ENCODE measurements around the gene PEX3. TPM values are rescaled to one million over a fixed set of nuclear protein-coding genes. Genes with fewer than 3 reads are reported as not detected.

Gene PEX3
- total RNA-seq, 1 donor, result 19.2 TPM

DNA sequence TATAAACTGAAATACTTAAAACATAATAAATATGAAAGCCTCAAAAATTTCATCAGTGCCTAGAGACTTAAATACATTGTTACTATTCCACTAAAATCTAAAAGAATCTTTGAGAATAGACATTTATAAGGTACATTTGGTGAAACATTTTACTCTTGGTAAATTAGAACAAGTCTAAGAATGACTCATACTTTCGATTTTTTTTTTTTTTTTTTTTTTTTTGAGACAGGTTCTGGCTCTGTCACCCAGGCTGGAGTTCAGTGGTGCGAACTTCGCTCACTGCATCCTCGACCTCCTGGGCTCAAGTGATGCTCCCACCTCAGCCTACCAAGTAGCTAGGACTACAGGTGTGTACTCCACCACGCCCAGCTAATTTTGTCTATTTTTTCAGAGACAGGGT is 54.5 kb downstream of the PEX3 start:
- Histone ChIP-seq H2AFZ (ENCODE audit: low read length) (no peak overlapping the region), H3K27me3 (ENCODE audit: insufficient read depth, low read length) (no peaks in the 10 kb centered on the region), H3K79me2 (ENCODE audit: insufficient read depth, low read length) (peaks cover 42% of the 10 kb centered on the region), H3K27ac (ENCODE audit: low read depth, low read length) (no peak overlapping the region), H3K36me3 (ENCODE audit: insufficient read depth, low read length) (peaks cover 19% of the 10 kb centered on the region), H4K20me1 (ENCODE audit: insufficient read depth, low read length) (no peaks in the 10 kb centered on the region), H3K9me3 (ENCODE audit: low read depth, low read length) (no peaks in the 10 kb centered on the region), H3K4me1 (ENCODE audit: insufficient read depth, low read length) (peaks cover 6% of the 10 kb centered on the region), H3K4me2 (ENCODE audit: insufficient read depth, low read length) (no peak overlapping the region), H3K4me3 (ENCODE audit: insufficient read depth, low read length) (no peak overlapping the region)
- DNase-seq (ENCODE audit: insufficient read length, low spot score, missing footprints), result no peak
- no peak for TF ChIP-seq CTCF (IDR thresholded peaks at IDR 0.05; ENCODE audit: extremely low read depth, low read depth, low read length)

GRCh38 chr6:143505537-143505936 is 54.9 kb downstream of the PEX3 start:
- peaks cover 7% of the 10 kb centered on the region for H3K4me1 ChIP-seq (ENCODE audit: insufficient read depth, low read length)
- H3K27me3 ChIP-seq (ENCODE audit: insufficient read depth, low read length), result no peaks in the 10 kb centered on the region
- H3K4me2 ChIP-seq (ENCODE audit: insufficient read depth, low read length), result no peak overlapping the region
- H3K4me3 ChIP-seq (ENCODE audit: insufficient read depth, low read length), result no peak overlapping the region
- no peaks in the 10 kb centered on the region for H3K9me3 ChIP-seq (ENCODE audit: low read depth, low read length)
- H4K20me1 ChIP-seq (ENCODE audit: insufficient read depth, low read length), result no peaks in the 10 kb centered on the region
- no peak overlapping the region for H3K27ac ChIP-seq (ENCODE audit: low read depth, low read length)
- peaks cover 17% of the 10 kb centered on the region for H3K36me3 ChIP-seq (ENCODE audit: insufficient read depth, low read length)
- no peak overlapping the region for H2AFZ ChIP-seq (ENCODE audit: low read length)
- no peak for DNase-seq (ENCODE audit: insufficient read length, low spot score, missing footprints)
- H3K79me2 ChIP-seq (ENCODE audit: insufficient read depth, low read length), result peaks cover 46% of the 10 kb centered on the region
- TF ChIP-seq CTCF (IDR thresholded peaks at IDR 0.05; ENCODE audit: extremely low read depth, low read depth, low read length), result no peak

GRCh38 chr6:143506199-143506598 is 55.6 kb downstream of the PEX3 start:
- no peak for DNase-seq (ENCODE audit: insufficient read length, low spot score, missing footprints)
- no peaks in the 10 kb centered on the region for H3K9me3 ChIP-seq (ENCODE audit: low read depth, low read length)
- H3K4me2 ChIP-seq (ENCODE audit: insufficient read depth, low read length), result no peak overlapping the region
- H3K4me3 ChIP-seq (ENCODE audit: insufficient read depth, low read length), result no peak overlapping the region
- no peaks in the 10 kb centered on the region for H3K27me3 ChIP-seq (ENCODE audit: insufficient read depth, low read length)
- H3K4me1 ChIP-seq (ENCODE audit: insufficient read depth, low read length), result peaks cover 13% of the 10 kb centered on the region
- no peak overlapping the region for H3K27ac ChIP-seq (ENCODE audit: low read depth, low read length)
- H3K79me2 ChIP-seq (ENCODE audit: insufficient read depth, low read length), result peaks cover 52% of the 10 kb centered on the region
- H3K36me3 ChIP-seq (ENCODE audit: insufficient read depth, low read length), result peaks cover 15% of the 10 kb centered on the region
- no peak for TF ChIP-seq CTCF (IDR thresholded peaks at IDR 0.05; ENCODE audit: extremely low read depth, low read depth, low read length)
- H4K20me1 ChIP-seq (ENCODE audit: insufficient read depth, low read length), result no peaks in the 10 kb centered on the region
- H2AFZ ChIP-seq (ENCODE audit: low read length), result no peak overlapping the region

DNA sequence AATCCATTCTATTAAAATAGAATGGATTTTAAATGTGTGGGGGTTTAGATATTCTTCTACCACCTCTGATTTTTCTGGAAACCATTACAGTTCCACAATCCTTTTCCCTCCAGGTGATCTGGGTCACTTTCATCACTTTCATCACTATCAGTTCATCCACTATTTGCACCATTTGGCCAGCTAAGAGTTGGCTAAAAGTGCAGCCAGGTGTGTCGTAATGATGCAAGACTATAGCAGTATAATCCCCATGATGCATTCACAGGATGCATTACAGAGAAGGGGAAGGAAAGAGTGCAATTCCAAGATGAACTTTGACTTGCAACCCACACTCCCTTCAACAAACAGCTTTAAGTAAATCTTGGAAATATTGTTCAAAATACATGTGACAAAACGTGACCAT is 56.0 kb downstream of the PEX3 start:
- no peak overlapping the region for H3K27ac ChIP-seq (ENCODE audit: low read depth, low read length)
- DNase-seq (ENCODE audit: insufficient read length, low spot score, missing footprints), result no peak
- H3K4me2 ChIP-seq (ENCODE audit: insufficient read depth, low read length), result no peak overlapping the region
- H3K36me3 ChIP-seq (ENCODE audit: insufficient read depth, low read length), result peaks cover 15% of the 10 kb centered on the region
- no peaks in the 10 kb centered on the region for H3K27me3 ChIP-seq (ENCODE audit: insufficient read depth, low read length)
- no peak for TF ChIP-seq CTCF (IDR thresholded peaks at IDR 0.05; ENCODE audit: extremely low read depth, low read depth, low read length)
- H2AFZ ChIP-seq (ENCODE audit: low read length), result no peak overlapping the region
- H4K20me1 ChIP-seq (ENCODE audit: insufficient read depth, low read length), result no peaks in the 10 kb centered on the region
- H3K4me1 ChIP-seq (ENCODE audit: insufficient read depth, low read length), result peaks cover 13% of the 10 kb centered on the region
- peaks cover 55% of the 10 kb centered on the region for H3K79me2 ChIP-seq (ENCODE audit: insufficient read depth, low read length)
- H3K9me3 ChIP-seq (ENCODE audit: low read depth, low read length), result no peaks in the 10 kb centered on the region
- no peak overlapping the region for H3K4me3 ChIP-seq (ENCODE audit: insufficient read depth, low read length)

Measured in osteoblast (primary cell).